Measurements from ENCODE around the gene RFLNA. TPM values are rescaled to one million over a fixed set of nuclear protein-coding genes. Genes with fewer than 3 reads are reported as not detected.

Gene RFLNA
- 2.1 TPM for polyA plus RNA-seq (2013, experiment 1 of 4)
- polyA plus RNA-seq (2013, experiment 2 of 4): 2.6 TPM
- polyA plus RNA-seq (2013, experiment 3 of 4): 3.4 TPM
- 3.8 TPM for polyA plus RNA-seq (2013, experiment 4 of 4)

GRCh38 chr12:124294780-124295341, at the start of gene RFLNA:
Gene RFLNA (plus strand): TSS chr12:124295093. CDS start chr12:124295430, 337 bp downstream.
- Histone ChIP-seq H3K27ac (ENCODE audit: insufficient read depth, low read depth, low read length, poor library complexity, severe bottlenecking) (no peak within 1 kb of the TSS), H3K27me3 (ENCODE audit: control insufficient read depth, insufficient read depth, low read length, poor library complexity, severe bottlenecking) (peaks cover 31% of the 10 kb centered on the region), H3K9me3 (ENCODE audit: control insufficient read depth, low read length) (no peaks in the 10 kb centered on the region), H3K36me3 (ENCODE audit: control insufficient read depth, insufficient read depth, low read length) (no peaks in the 10 kb centered on the region), H3K4me3 (ENCODE audit: insufficient read depth, low read depth, low read length) (peak within 1 kb of the TSS; percentile 37), H3K4me1 (ENCODE audit: control insufficient read depth, insufficient read depth, low read length) (peaks cover 17% of the 10 kb centered on the region)
- WGBS, 2 experiments: 4% methylated on average over 66 of the region's 66 CpGs

GRCh38 chr12:124247331-124247730, 47.6 kb upstream of the RFLNA start:
- Histone ChIP-seq H3K9me3 (ENCODE audit: control insufficient read depth, low read length) (no peaks in the 10 kb centered on the region), H3K27ac (ENCODE audit: insufficient read depth, low read depth, low read length, poor library complexity, severe bottlenecking) (no peak overlapping the region), H3K27me3 (ENCODE audit: control insufficient read depth, insufficient read depth, low read length, poor library complexity, severe bottlenecking) (no peaks in the 10 kb centered on the region), H3K4me3 (ENCODE audit: insufficient read depth, low read depth, low read length) (no peak overlapping the region), H3K36me3 (ENCODE audit: control insufficient read depth, insufficient read depth, low read length) (no peaks in the 10 kb centered on the region), H3K4me1 (ENCODE audit: control insufficient read depth, insufficient read depth, low read length) (no peaks in the 10 kb centered on the region)
- 86 to 90% methylated on average over 2 of the region's 2 CpGs for WGBS, 2 experiments

GRCh38 chr12:124248941-124249825, 45.7 kb upstream of the RFLNA start:
- no peaks in the 10 kb centered on the region for H3K27me3 ChIP-seq (ENCODE audit: control insufficient read depth, insufficient read depth, low read length, poor library complexity, severe bottlenecking)
- H3K27ac ChIP-seq (ENCODE audit: insufficient read depth, low read depth, low read length, poor library complexity, severe bottlenecking): no peak overlapping the region
- H3K4me3 ChIP-seq (ENCODE audit: insufficient read depth, low read depth, low read length): no peak overlapping the region
- no peaks in the 10 kb centered on the region for H3K36me3 ChIP-seq (ENCODE audit: control insufficient read depth, insufficient read depth, low read length)
- 90 to 92% methylated on average over 17 to 20 of the region's 20 CpGs for WGBS, 2 experiments
- no peaks in the 10 kb centered on the region for H3K4me1 ChIP-seq (ENCODE audit: control insufficient read depth, insufficient read depth, low read length)
- no peaks in the 10 kb centered on the region for H3K9me3 ChIP-seq (ENCODE audit: control insufficient read depth, low read length)

- Histone ChIP-seq H3K4me1 (ENCODE audit: control insufficient read depth, insufficient read depth, low read length) (no peaks in the 10 kb centered on the region), H3K4me3 (ENCODE audit: insufficient read depth, low read depth, low read length) (no peak overlapping the region), H3K9me3 (ENCODE audit: control insufficient read depth, low read length) (no peaks in the 10 kb centered on the region), H3K27ac (ENCODE audit: insufficient read depth, low read depth, low read length, poor library complexity, severe bottlenecking) (no peak overlapping the region), H3K36me3 (ENCODE audit: control insufficient read depth, insufficient read depth, low read length) (no peaks in the 10 kb centered on the region), H3K27me3 (ENCODE audit: control insufficient read depth, insufficient read depth, low read length, poor library complexity, severe bottlenecking) (no peaks in the 10 kb centered on the region)
- 90 to 95% methylated on average over 6 to 7 of the region's 7 CpGs for WGBS, 2 experiments
Observed at GRCh38 chr12:124251186-124251585, 43.7 kb upstream of the RFLNA start.

- Histone ChIP-seq H3K4me1 (ENCODE audit: control insufficient read depth, insufficient read depth, low read length) (no peaks in the 10 kb centered on the region), H3K27me3 (ENCODE audit: control insufficient read depth, insufficient read depth, low read length, poor library complexity, severe bottlenecking) (no peaks in the 10 kb centered on the region), H3K36me3 (ENCODE audit: control insufficient read depth, insufficient read depth, low read length) (no peaks in the 10 kb centered on the region), H3K9me3 (ENCODE audit: control insufficient read depth, low read length) (no peaks in the 10 kb centered on the region), H3K4me3 (ENCODE audit: insufficient read depth, low read depth, low read length) (no peak overlapping the region), H3K27ac (ENCODE audit: insufficient read depth, low read depth, low read length, poor library complexity, severe bottlenecking) (no peak overlapping the region)
- WGBS, 2 experiments: 92 to 98% methylated on average over 6 of the region's 6 CpGs
Observed at GRCh38 chr12:124252964-124253363, 41.9 kb upstream of the RFLNA start.

GRCh38 chr12:124254126-124254525, 40.8 kb upstream of the RFLNA start:
- H3K27me3 ChIP-seq (ENCODE audit: control insufficient read depth, insufficient read depth, low read length, poor library complexity, severe bottlenecking): no peaks in the 10 kb centered on the region
- WGBS, 2 experiments: 84 to 86% methylated on average over 10 of the region's 10 CpGs
- H3K36me3 ChIP-seq (ENCODE audit: control insufficient read depth, insufficient read depth, low read length): no peaks in the 10 kb centered on the region

GRCh38 chr12:124259154-124260066, 35.5 kb upstream of the RFLNA start:
- Histone ChIP-seq H3K36me3 (ENCODE audit: control insufficient read depth, insufficient read depth, low read length) (no peaks in the 10 kb centered on the region), H3K4me3 (ENCODE audit: insufficient read depth, low read depth, low read length) (no peak overlapping the region), H3K9me3 (ENCODE audit: control insufficient read depth, low read length) (no peaks in the 10 kb centered on the region), H3K27me3 (ENCODE audit: control insufficient read depth, insufficient read depth, low read length, poor library complexity, severe bottlenecking) (no peaks in the 10 kb centered on the region), H3K4me1 (ENCODE audit: control insufficient read depth, insufficient read depth, low read length) (no peaks in the 10 kb centered on the region), H3K27ac (ENCODE audit: insufficient read depth, low read depth, low read length, poor library complexity, severe bottlenecking) (no peak overlapping the region)
- WGBS, 2 experiments: 92% methylated on average over 23 of the region's 23 CpGs

More at GRCh38 chr12:124254126-124254525, 40.8 kb upstream of the RFLNA start:
- Histone ChIP-seq H3K4me1 (ENCODE audit: control insufficient read depth, insufficient read depth, low read length) (no peaks in the 10 kb centered on the region), H3K27ac (ENCODE audit: insufficient read depth, low read depth, low read length, poor library complexity, severe bottlenecking) (no peak overlapping the region), H3K4me3 (ENCODE audit: insufficient read depth, low read depth, low read length) (no peak overlapping the region), H3K9me3 (ENCODE audit: control insufficient read depth, low read length) (no peaks in the 10 kb centered on the region)

GRCh38 chr12:124261885-124262284, 33.0 kb upstream of the RFLNA start:
- H3K4me3 ChIP-seq (ENCODE audit: insufficient read depth, low read depth, low read length): no peak overlapping the region
- 93 to 94% methylated on average over 12 of the region's 12 CpGs for WGBS, 2 experiments
- no peak overlapping the region for H3K27ac ChIP-seq (ENCODE audit: insufficient read depth, low read depth, low read length, poor library complexity, severe bottlenecking)
- no peaks in the 10 kb centered on the region for H3K36me3 ChIP-seq (ENCODE audit: control insufficient read depth, insufficient read depth, low read length)
- no peaks in the 10 kb centered on the region for H3K27me3 ChIP-seq (ENCODE audit: control insufficient read depth, insufficient read depth, low read length, poor library complexity, severe bottlenecking)
- H3K9me3 ChIP-seq (ENCODE audit: control insufficient read depth, low read length): no peaks in the 10 kb centered on the region
- H3K4me1 ChIP-seq (ENCODE audit: control insufficient read depth, insufficient read depth, low read length): no peaks in the 10 kb centered on the region

- no peaks in the 10 kb centered on the region for H3K36me3 ChIP-seq (ENCODE audit: control insufficient read depth, insufficient read depth, low read length)
- no peaks in the 10 kb centered on the region for H3K4me1 ChIP-seq (ENCODE audit: control insufficient read depth, insufficient read depth, low read length)
- no peak overlapping the region for H3K27ac ChIP-seq (ENCODE audit: insufficient read depth, low read depth, low read length, poor library complexity, severe bottlenecking)
- no peaks in the 10 kb centered on the region for H3K9me3 ChIP-seq (ENCODE audit: control insufficient read depth, low read length)
- H3K27me3 ChIP-seq (ENCODE audit: control insufficient read depth, insufficient read depth, low read length, poor library complexity, severe bottlenecking): no peaks in the 10 kb centered on the region
- no peak overlapping the region for H3K4me3 ChIP-seq (ENCODE audit: insufficient read depth, low read depth, low read length)
- WGBS, 2 experiments: 93 to 95% methylated on average over 10 of the region's 10 CpGs
Observed at GRCh38 chr12:124264089-124264795, 30.7 kb upstream of the RFLNA start.

Data from ectodermal cell (in vitro differentiated cells).